ENCODE results near the gene TRABD2B. TPM values are rescaled to one million over a fixed set of nuclear protein-coding genes. Genes with fewer than 3 reads are reported as not detected.
A peak's percentile ranks its signal among the peaks of the same experiment; 100 is the strongest.

TRABD2B gene
- total RNA-seq, 2 donors from 2014 or later = 1.1 to 2.1 TPM

DNA sequence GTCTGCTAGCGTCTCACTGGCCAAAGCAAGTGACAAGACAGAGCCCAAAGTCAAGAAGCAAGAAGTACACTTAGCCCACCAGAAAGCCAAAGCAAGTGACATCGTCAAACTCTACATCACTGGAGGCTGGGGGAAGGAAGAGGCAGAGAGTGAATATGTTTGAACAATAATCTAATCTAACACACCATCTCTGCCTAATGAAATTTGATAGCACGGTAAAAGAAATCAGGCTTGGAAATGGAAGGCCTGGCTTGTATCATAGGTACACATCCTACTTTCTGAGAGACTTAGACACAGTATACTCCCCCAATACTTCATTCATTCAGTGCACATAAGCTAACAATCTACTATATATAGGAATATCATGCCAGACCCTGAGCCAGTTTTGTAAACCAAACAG, 26.3 kb downstream of the TRABD2B start:
- H3K36me3 ChIP-seq = no peaks in the 10 kb centered on the region
- peaks cover 2% of the 10 kb centered on the region for H3K27me3 ChIP-seq (replicated peaks; ENCODE audit: insufficient read depth)
- no peak overlapping the region for H3K4me3 ChIP-seq
- intact Hi-C loops (cut with DNase I) = no loop called here
- TF ChIP-seq POLR2AphosphoS5 (IDR thresholded peaks at IDR 0.05) = peak; percentile 20
- TF ChIP-seq, protein P1, sequence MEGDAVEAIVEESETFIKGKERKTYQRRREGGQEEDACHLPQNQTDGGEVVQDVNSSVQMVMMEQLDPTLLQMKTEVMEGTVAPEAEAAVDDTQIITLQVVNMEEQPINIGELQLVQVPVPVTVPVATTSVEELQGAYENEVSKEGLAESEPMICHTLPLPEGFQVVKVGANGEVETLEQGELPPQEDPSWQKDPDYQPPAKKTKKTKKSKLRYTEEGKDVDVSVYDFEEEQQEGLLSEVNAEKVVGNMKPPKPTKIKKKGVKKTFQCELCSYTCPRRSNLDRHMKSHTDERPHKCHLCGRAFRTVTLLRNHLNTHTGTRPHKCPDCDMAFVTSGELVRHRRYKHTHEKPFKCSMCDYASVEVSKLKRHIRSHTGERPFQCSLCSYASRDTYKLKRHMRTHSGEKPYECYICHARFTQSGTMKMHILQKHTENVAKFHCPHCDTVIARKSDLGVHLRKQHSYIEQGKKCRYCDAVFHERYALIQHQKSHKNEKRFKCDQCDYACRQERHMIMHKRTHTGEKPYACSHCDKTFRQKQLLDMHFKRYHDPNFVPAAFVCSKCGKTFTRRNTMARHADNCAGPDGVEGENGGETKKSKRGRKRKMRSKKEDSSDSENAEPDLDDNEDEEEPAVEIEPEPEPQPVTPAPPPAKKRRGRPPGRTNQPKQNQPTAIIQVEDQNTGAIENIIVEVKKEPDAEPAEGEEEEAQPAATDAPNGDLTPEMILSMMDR (IDR thresholded peaks at IDR 0.05) = no peak
- no peak for DNase-seq (ENCODE audit: low spot score)
- no peak overlapping the region for H3K27ac ChIP-seq
- 34% methylated on average over 3 of the region's 3 CpGs for WGBS
- H3K4me1 ChIP-seq (replicated peaks) = no peaks in the 10 kb centered on the region
- H3K9me3 ChIP-seq = no peaks in the 10 kb centered on the region

DNA sequence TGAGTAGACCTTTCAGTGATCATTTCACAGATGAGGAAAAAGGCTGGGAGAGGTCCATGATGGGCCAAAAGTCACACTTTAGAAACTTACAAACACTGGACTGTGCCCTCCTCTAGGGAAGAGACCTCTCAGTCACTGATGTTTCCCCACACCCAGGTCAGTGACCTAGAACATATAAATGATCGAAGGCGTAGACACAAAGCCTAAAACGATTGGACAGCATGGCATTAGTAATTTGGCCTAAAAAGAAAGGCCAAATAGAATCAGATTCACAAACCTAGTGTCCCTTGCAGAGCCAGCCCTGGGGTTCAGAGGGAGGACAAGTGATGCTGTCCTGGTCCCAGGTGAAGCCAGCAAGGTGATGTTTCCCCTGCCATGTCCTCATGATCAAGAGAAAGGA, 27.7 kb downstream of the TRABD2B start:
- no peaks in the 10 kb centered on the region for H3K4me1 ChIP-seq (replicated peaks)
- 90% methylated on average over 3 of the region's 3 CpGs for WGBS
- no peak for TF ChIP-seq POLR2AphosphoS5 (IDR thresholded peaks at IDR 0.05)
- TF ChIP-seq, protein P1 (IDR thresholded peaks at IDR 0.05) = no peak
- no peak for TF ChIP-seq POLR2A (IDR thresholded peaks at IDR 0.05)
- H3K27ac ChIP-seq = no peak overlapping the region
- peaks cover 2% of the 10 kb centered on the region for H3K27me3 ChIP-seq (replicated peaks; ENCODE audit: insufficient read depth)
- intact Hi-C loops (cut with DNase I) = no loop called here
- H3K9me3 ChIP-seq = no peaks in the 10 kb centered on the region
- no peak overlapping the region for H3K4me3 ChIP-seq
- H3K36me3 ChIP-seq = no peaks in the 10 kb centered on the region
- DNase-seq (ENCODE audit: low spot score) = no peak

DNA sequence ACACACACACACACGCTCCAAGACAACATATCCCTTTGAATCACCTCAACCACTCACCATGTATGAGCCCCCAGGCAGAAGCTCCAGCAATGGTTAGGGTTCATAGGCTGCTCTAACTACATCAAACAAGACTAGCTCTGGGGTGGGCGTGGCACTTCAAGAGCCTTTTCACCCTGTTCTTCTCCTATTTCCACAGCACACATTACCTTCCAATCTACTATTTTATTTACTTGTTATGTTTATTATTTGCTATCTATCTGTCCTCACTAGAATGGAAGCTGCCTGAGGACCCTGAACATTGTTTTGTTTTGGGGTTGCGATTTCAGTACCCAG, 28.7 kb downstream of the TRABD2B start:
- TF ChIP-seq POLR2A (IDR thresholded peaks at IDR 0.05) (no peak), POLR2AphosphoS5 (IDR thresholded peaks at IDR 0.05) (no peak)
- TF ChIP-seq, protein P1 (IDR thresholded peaks at IDR 0.05) = no peak
- Histone ChIP-seq H3K4me1 (replicated peaks) (no peaks in the 10 kb centered on the region), H3K4me3 (no peak overlapping the region), H3K36me3 (no peaks in the 10 kb centered on the region), H3K27me3 (replicated peaks; ENCODE audit: insufficient read depth) (peaks cover 2% of the 10 kb centered on the region), H3K9me3 (no peaks in the 10 kb centered on the region), H3K27ac (no peak overlapping the region)
- DNase-seq (ENCODE audit: low spot score) = no peak
- 96% methylated on average over 3 of the region's 3 CpGs for WGBS
- intact Hi-C loops (cut with DNase I) = no loop called here

DNA sequence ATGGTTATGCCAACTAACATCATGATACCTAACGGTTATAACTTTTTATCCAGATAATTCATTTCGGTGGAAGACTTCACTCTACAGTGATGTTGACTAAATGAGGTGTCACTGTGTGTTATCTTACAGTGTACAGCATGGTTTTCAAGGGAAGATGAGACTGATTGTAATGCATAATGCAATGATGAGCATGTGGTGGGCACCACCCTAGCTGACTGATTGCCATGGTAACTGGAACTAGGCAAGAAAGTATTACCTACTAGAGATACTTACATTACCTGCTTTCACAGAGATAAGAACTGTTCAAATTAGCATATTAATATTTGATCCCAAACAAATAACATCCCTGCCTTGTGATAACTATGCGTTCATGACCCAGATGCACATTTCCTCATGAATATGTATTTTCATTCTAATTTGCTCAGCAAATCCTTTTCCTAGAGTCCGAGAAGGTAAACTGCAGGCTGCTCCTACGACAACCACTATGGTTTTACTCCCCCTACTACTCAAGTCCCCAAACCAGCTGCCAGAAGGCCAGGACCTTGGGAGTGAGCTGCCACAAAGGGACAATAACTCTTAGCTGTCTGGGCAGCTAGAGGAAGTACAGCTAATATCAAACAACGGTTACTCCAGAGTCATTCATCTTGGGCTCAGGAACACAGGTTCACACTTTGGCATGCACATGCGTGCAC, 29.2 kb downstream of the TRABD2B start:
- H3K36me3 ChIP-seq = no peaks in the 10 kb centered on the region
- no peaks in the 10 kb centered on the region for H3K9me3 ChIP-seq
- no peak overlapping the region for H3K27ac ChIP-seq
- intact Hi-C loops (cut with DNase I) = no loop called here
- WGBS = 76% methylated on average over 7 of the region's 7 CpGs
- H3K4me3 ChIP-seq = no peak overlapping the region
- no peak for DNase-seq (ENCODE audit: low spot score)
- TF ChIP-seq POLR2AphosphoS5 (IDR thresholded peaks at IDR 0.05) = no peak
- H3K27me3 ChIP-seq (replicated peaks; ENCODE audit: insufficient read depth) = peaks cover 2% of the 10 kb centered on the region
- peaks cover 3% of the 10 kb centered on the region for H3K4me1 ChIP-seq (replicated peaks)

DNA sequence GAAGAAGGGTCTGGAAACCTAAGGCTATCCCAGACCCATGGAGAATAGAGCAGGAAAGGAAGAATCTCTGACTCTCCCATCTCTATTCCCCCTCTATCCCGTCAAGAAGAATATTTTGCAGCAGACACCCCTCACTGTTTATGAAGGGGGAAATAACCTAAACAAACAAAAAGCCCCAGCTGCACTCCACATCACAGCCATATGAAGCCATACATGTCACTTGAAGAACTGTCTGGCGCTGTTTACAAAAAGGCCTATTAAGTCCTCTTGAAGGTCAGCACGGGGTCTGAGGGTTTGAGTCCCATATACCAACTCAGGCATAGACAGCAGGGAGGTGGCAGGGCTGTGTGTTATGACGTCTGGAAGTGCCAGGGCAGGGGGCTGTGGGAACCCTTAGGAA, 31.4 kb downstream of the TRABD2B start:
- Histone ChIP-seq H3K36me3 (no peaks in the 10 kb centered on the region), H3K27me3 (replicated peaks; ENCODE audit: insufficient read depth) (peaks cover 2% of the 10 kb centered on the region), H3K9me3 (no peaks in the 10 kb centered on the region), H3K27ac (no peak overlapping the region), H3K4me3 (no peak overlapping the region), H3K4me1 (replicated peaks) (peaks cover 3% of the 10 kb centered on the region)
- no peak for DNase-seq (ENCODE audit: low spot score)
- WGBS = 92% methylated on average over 4 of the region's 4 CpGs
- no peak for TF ChIP-seq POLR2AphosphoS5 (IDR thresholded peaks at IDR 0.05)
- TF ChIP-seq, protein P1 (IDR thresholded peaks at IDR 0.05) = no peak
- TF ChIP-seq POLR2A (IDR thresholded peaks at IDR 0.05) = no peak
- intact Hi-C loops (cut with DNase I) = no loop called here

Data from prostate gland (tissue), 2 donors.